SK-N-SH (cell line): ENCODE results near the gene SUGP2. TPM values are rescaled to one million over a fixed set of nuclear protein-coding genes. Genes with fewer than 3 reads are reported as not detected.

Experiments used
- CTCF ChIA-PET: fragments of 300-600, 350-600 bp; formaldehyde crosslinking; extraction: SDS; loops from one replicate; lab custom pipeline; 2021; lab: Yijun Ruan, JAX
- POLR2A ChIA-PET: fragments of 350-600 bp; sonication (Branson Sonifier 250); formaldehyde crosslinking; extraction: SDS; loops from one replicate; lab custom pipeline; 2020; ENCODE audit warnings: antibody characterized with exemption, inconsistent platforms; lab: Yijun Ruan, JAX
- DNase-seq: peaks from one replicate; pipeline ENCODE4 v3.0.0; 2012
- H2AFZ ChIP-seq: fragments of 200-600 bp; sonication (generic); 2 replicates; pipeline ENCODE4 v1.8.1; 2016; ENCODE audit warnings: antibody characterized with exemption, mild to moderate bottlenecking, low read depth
- H3F3A ChIP-seq: fragments of 200-600 bp; sonication (generic); replicated peaks from 2 replicates; pipeline ENCODE3; 2016; ENCODE audit warnings: antibody characterized with exemption, mild to moderate bottlenecking; ENCODE audit not compliant: insufficient read depth
- H3K27ac ChIP-seq, 2 experiments: fragments of 200-500 bp in 1 of 2; fragments of 200-600 bp in 1 of 2; sonication (Bioruptor generic) in 1 of 2; sonication (generic), shearing (Covaris generic) in 1 of 2; 2 replicates each; pipeline versions ENCODE4 v1.5.1 to v1.6.1; 2014 to 2016; ENCODE audit warnings: low read depth in 2 of 2, inconsistent platforms in 1 of 2, low read length in 1 of 2, mild to moderate bottlenecking in 1 of 2, mixed read lengths in 1 of 2
- H3K27me3 ChIP-seq: fragments of 200-600 bp; sonication (generic), shearing (Covaris generic); 2 replicates; pipeline ENCODE4 v1.6.1; 2016; ENCODE audit warnings: mixed run types; ENCODE audit not compliant: insufficient read depth
- H3K36me3 ChIP-seq, 2 experiments: fragments of 200-500 bp in 1 of 2; fragments of 200-600 bp in 1 of 2; sonication (Bioruptor generic) in 1 of 2; sonication (generic) in 1 of 2; replicated peaks in 1 of 2; 2 replicates each; pipeline versions ENCODE3 to v1.5.1; 2014 to 2016; ENCODE audit warnings: low read length in 1 of 2, mild to moderate bottlenecking in 1 of 2; ENCODE audit not compliant: insufficient read depth in 2 of 2, control insufficient read depth in 1 of 2
- H3K4me1 ChIP-seq, 2 experiments: fragments of 200-500 bp in 1 of 2; fragments of 200-600 bp in 1 of 2; sonication (Bioruptor generic) in 1 of 2; sonication (generic), shearing (Covaris generic) in 1 of 2; 2 replicates each; pipeline versions ENCODE4 v1.5.1 to v1.6.1; 2014 to 2016; ENCODE audit warnings: low read depth in 1 of 2, low read length in 1 of 2, mixed run types in 1 of 2; ENCODE audit not compliant: insufficient read depth in 2 of 2, control insufficient read depth in 1 of 2
- H3K4me2 ChIP-seq: fragments of 200-600 bp; sonication (generic), shearing (Covaris generic); 2 replicates; pipeline ENCODE4 v1.6.1; 2017; ENCODE audit warnings: mixed run types
- H3K4me3 ChIP-seq, 2 experiments: fragments of 200-500 bp in 1 of 2; fragments of 200-600 bp in 1 of 2; sonication (Bioruptor generic) in 1 of 2; sonication (generic), shearing (Covaris generic) in 1 of 2; 2 replicates each; pipeline versions ENCODE4 v1.5.1 to v1.8.1; 2014 to 2016; ENCODE audit warnings: low read depth in 2 of 2, inconsistent platforms in 1 of 2, low read length in 1 of 2, mild to moderate bottlenecking in 1 of 2, mixed read lengths in 1 of 2, moderate library complexity in 1 of 2
- H3K79me2 ChIP-seq: fragments of 200-600 bp; sonication (generic); 2 replicates; pipeline ENCODE4 v1.8.1; 2017; ENCODE audit warnings: mild to moderate bottlenecking; ENCODE audit not compliant: insufficient read depth
- H3K9ac ChIP-seq: fragments of 200-600 bp; sonication (generic); 2 replicates; pipeline ENCODE4 v1.6.1; 2017; ENCODE audit warnings: mixed run types
- H3K9me2 ChIP-seq: fragments of 200-600 bp; sonication (generic); 2 replicates; pipeline ENCODE4 v1.6.1; 2017; ENCODE audit warnings: mixed run types
- H3K9me3 ChIP-seq: fragments of 200-600 bp; sonication (generic); 2 replicates; pipeline ENCODE4 v1.6.1; 2017; ENCODE audit warnings: mixed run types, mild to moderate bottlenecking, moderate library complexity
- H4K20me1 ChIP-seq: fragments of 200-600 bp; sonication (generic); 2 replicates; pipeline ENCODE4 v1.6.1; 2017; ENCODE audit warnings: mild to moderate bottlenecking, mixed run types; ENCODE audit not compliant: insufficient read depth
- FOXM1 ChIP-seq: IDR thresholded peaks from 2 replicates; pipeline ENCODE4 v1.4.0; 2012; ENCODE audit warnings: low read depth, mild to moderate bottlenecking
- JUND ChIP-seq: IDR thresholded peaks from 2 replicates; pipeline ENCODE4 v1.4.0; 2012
- MAX ChIP-seq: IDR thresholded peaks from 2 replicates; pipeline ENCODE4 v1.4.0; 2012; ENCODE audit warnings: low read depth
- MXI1 ChIP-seq: IDR thresholded peaks from 2 replicates; pipeline ENCODE4 v1.6.1; 2012; ENCODE audit warnings: mild to moderate bottlenecking, low read depth, low read length, improper control_type of control experiment
- NFIC ChIP-seq: IDR thresholded peaks from 2 replicates; pipeline ENCODE4 v1.4.0; 2012; ENCODE audit warnings: borderline replicate concordance
- NRF1 ChIP-seq: IDR thresholded peaks from 2 replicates; pipeline ENCODE4 v1.6.1; 2012; ENCODE audit warnings: low read depth, mild to moderate bottlenecking, low read length
- PBX3 ChIP-seq: IDR thresholded peaks from 2 replicates; pipeline ENCODE4; 2012
- POLR2AphosphoS5 ChIP-seq: IDR thresholded peaks from 2 replicates; pipeline ENCODE4 v1.6.1; 2012; ENCODE audit warnings: low read depth, low read length
- RCOR1 ChIP-seq: fragments of 150-350 bp; IDR thresholded peaks from 2 replicates; pipeline ENCODE4 v1.6.1; 2017; ENCODE audit warnings: antibody characterized with exemption, low read length
- REST ChIP-seq: IDR thresholded peaks from 2 replicates; pipeline ENCODE4 v1.6.1; 2012; ENCODE audit warnings: mild to moderate bottlenecking, low read depth, low read length, moderate library complexity
- RFX5 ChIP-seq: IDR thresholded peaks from 2 replicates; pipeline ENCODE4 v1.6.1; 2012; ENCODE audit warnings: mild to moderate bottlenecking, improper control_type of control experiment, low read length
- RXRA ChIP-seq: IDR thresholded peaks from 2 replicates; pipeline ENCODE4 v1.4.0; 2012; ENCODE audit warnings: low read depth, mild to moderate bottlenecking, borderline replicate concordance
- SIN3A ChIP-seq: IDR thresholded peaks from 2 replicates; pipeline ENCODE4 v1.6.1; 2012; ENCODE audit warnings: low read depth, mild to moderate bottlenecking, low read length, moderate library complexity, borderline replicate concordance
- SMC3 ChIP-seq: IDR thresholded peaks from 2 replicates; pipeline ENCODE4 v1.6.1; 2012; ENCODE audit warnings: low read depth, low read length, improper control_type of control experiment
- TCF12 ChIP-seq: IDR thresholded peaks from 2 replicates; pipeline ENCODE4 v1.4.0; 2012
- TEAD4 ChIP-seq: IDR thresholded peaks from 2 replicates; pipeline ENCODE4 v1.4.0; 2012; ENCODE audit warnings: mild to moderate bottlenecking, borderline replicate concordance; ENCODE audit not compliant: insufficient read depth
- WGBS: methylation state at CpG from one replicate; pipeline ENCODE4 v1.1.6; 2017; ENCODE audit warnings: low lambda C conversion rate; 5-methylcytosine and 5-hydroxymethylcytosine counted together
- polyA plus RNA-seq, 3 experiments: library from polyadenylated mRNA; depleted of rRNA; stranded (reverse); fragments of >200 nt; gene quantifications; 2 replicates each; pipeline ENCODE4 v1.2.3, GENCODE V29; 2012
- TF ChIP-seq, protein P1 (sequence below): IDR thresholded peaks from 2 replicates; pipeline ENCODE4 v1.4.0; 2012; ENCODE audit warnings: low read depth, borderline replicate concordance
- TF ChIP-seq, protein P2 (sequence below): fragments of 150-350 bp; IDR thresholded peaks from 2 replicates; pipeline ENCODE4 v1.6.1; 2016; ENCODE audit warnings: mild to moderate bottlenecking, low read depth, low read length
- TF ChIP-seq, protein P3 (sequence below): IDR thresholded peaks from 2 replicates; pipeline ENCODE4 v1.4.0; 2012; ENCODE audit warnings: low read depth, borderline replicate concordance

SUGP2 gene
- polyA plus RNA-seq, 1 of the 3 experiments (the other 2 are of a cell fraction), result 56.3 TPM

- Histone ChIP-seq H3K27ac (no peak overlapping the region), H3K4me2 (no peak overlapping the region), H3K36me3 (no peaks in the 10 kb centered on the region), H3K9ac (no peak overlapping the region), H3K4me3 (no peak overlapping the region), H3K27me3 (no peaks in the 10 kb centered on the region), H3F3A (no peaks in the 10 kb centered on the region), H3K9me2 (no peaks in the 10 kb centered on the region), H4K20me1 (no peaks in the 10 kb centered on the region), H2AFZ (no peak overlapping the region), H3K9me3 (no peaks in the 10 kb centered on the region), H3K4me1 (no peaks in the 10 kb centered on the region), H3K79me2 (no peaks in the 10 kb centered on the region)
- ChIA-PET POLR2A (no interaction called here), CTCF (interaction anchor here (0.7 to 2.1 kb wide), 2 partner anchors 39 to 482 kb away, joined by 3 to 8 read pairs; no protein-coding TSS in a partner anchor)
- DNase-seq, result no peak
- no peak for TF ChIP-seq TCF12
- no peak for TF ChIP-seq RCOR1
- TF ChIP-seq SMC3, result no peak
- no peak for TF ChIP-seq MXI1
- no peak for TF ChIP-seq POLR2AphosphoS5
- TF ChIP-seq RXRA, result no peak
- TF ChIP-seq MAX, result no peak
- no peak for TF ChIP-seq FOXM1
- no peak for TF ChIP-seq RFX5
- TF ChIP-seq, protein P1, sequence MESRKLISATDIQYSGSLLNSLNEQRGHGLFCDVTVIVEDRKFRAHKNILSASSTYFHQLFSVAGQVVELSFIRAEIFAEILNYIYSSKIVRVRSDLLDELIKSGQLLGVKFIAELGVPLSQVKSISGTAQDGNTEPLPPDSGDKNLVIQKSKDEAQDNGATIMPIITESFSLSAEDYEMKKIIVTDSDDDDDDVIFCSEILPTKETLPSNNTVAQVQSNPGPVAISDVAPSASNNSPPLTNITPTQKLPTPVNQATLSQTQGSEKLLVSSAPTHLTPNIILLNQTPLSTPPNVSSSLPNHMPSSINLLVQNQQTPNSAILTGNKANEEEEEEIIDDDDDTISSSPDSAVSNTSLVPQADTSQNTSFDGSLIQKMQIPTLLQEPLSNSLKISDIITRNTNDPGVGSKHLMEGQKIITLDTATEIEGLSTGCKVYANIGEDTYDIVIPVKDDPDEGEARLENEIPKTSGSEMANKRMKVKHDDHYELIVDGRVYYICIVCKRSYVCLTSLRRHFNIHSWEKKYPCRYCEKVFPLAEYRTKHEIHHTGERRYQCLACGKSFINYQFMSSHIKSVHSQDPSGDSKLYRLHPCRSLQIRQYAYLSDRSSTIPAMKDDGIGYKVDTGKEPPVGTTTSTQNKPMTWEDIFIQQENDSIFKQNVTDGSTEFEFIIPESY, result no peak
- TF ChIP-seq TEAD4, result no peak
- TF ChIP-seq SIN3A, result no peak
- TF ChIP-seq, protein P2, sequence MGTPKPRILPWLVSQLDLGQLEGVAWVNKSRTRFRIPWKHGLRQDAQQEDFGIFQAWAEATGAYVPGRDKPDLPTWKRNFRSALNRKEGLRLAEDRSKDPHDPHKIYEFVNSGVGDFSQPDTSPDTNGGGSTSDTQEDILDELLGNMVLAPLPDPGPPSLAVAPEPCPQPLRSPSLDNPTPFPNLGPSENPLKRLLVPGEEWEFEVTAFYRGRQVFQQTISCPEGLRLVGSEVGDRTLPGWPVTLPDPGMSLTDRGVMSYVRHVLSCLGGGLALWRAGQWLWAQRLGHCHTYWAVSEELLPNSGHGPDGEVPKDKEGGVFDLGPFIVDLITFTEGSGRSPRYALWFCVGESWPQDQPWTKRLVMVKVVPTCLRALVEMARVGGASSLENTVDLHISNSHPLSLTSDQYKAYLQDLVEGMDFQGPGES, result no peak
- no peak for TF ChIP-seq REST
- TF ChIP-seq NRF1, result no peak
- no peak for TF ChIP-seq PBX3
- TF ChIP-seq, protein P3, sequence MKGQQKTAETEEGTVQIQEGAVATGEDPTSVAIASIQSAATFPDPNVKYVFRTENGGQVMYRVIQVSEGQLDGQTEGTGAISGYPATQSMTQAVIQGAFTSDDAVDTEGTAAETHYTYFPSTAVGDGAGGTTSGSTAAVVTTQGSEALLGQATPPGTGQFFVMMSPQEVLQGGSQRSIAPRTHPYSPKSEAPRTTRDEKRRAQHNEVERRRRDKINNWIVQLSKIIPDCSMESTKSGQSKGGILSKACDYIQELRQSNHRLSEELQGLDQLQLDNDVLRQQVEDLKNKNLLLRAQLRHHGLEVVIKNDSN, result no peak
- no peak for TF ChIP-seq NFIC
- TF ChIP-seq JUND, result no peak
- 81% methylated on average over 7 of the region's 15 CpGs for WGBS
These were observed 85.0 kb downstream of the SUGP2 start for GRCh38 chr19:18948075-18948975.
